Measurements from ENCODE around the gene FBF1. TPM values are rescaled to one million over a fixed set of nuclear protein-coding genes. Genes with fewer than 3 reads are reported as not detected.

Gene FBF1
- total RNA-seq, 1 experiment from 2014 or later, result 22.8 TPM

- Histone ChIP-seq H3K4me1 (ENCODE audit: control insufficient read depth in 1 of 2, insufficient read depth in 2 of 2, low read length in 2 of 2) (peaks cover 15 to 33% of the 10 kb centered on the region in 2 experiments), H2AFZ (ENCODE audit: low read depth, low read length, poor library complexity, severe bottlenecking) (no peak overlapping the region), H3K4me3 (replicated peaks in 1 of 2; ENCODE audit: low read depth in 1 of 2, low read length in 2 of 2) (no peak overlapping the region), H3K9me2 (ENCODE audit: insufficient read depth) (no peaks in the 10 kb centered on the region), H3K27ac (ENCODE audit: low read depth, low read length) (no peak overlapping the region), H4K20me1 (ENCODE audit: insufficient read depth) (no peaks in the 10 kb centered on the region), H3K9me3 (ENCODE audit: control insufficient read depth in 1 of 2, insufficient read depth in 1 of 2, low read depth in 1 of 2, low read length in 2 of 2) (no peaks in the 10 kb centered on the region), H3K4me2 (ENCODE audit: low read length) (no peak overlapping the region), H3K27me3 (ENCODE audit: insufficient read depth, low read length) (no peaks in the 10 kb centered on the region), H3K36me3 (ENCODE audit: control insufficient read depth in 1 of 2, insufficient read depth in 2 of 2, low read length in 2 of 2) (no peaks in the 10 kb centered on the region), H3K9ac (ENCODE audit: low read length) (no peak overlapping the region), H3K79me2 (ENCODE audit: insufficient read depth, low read length) (peaks cover 22% of the 10 kb centered on the region; the same call in 1 of the 2 replicates)
- DNase-seq (ENCODE audit: low read depth, low spot score) (no peak), ATAC-seq (no peak)
- no TSS peak for BruUV-seq (replicated peaks)
- intact Hi-C loops (cut with micrococcal nuclease), result no loop called here
- RAD21 ChIA-PET (ENCODE audit: low non-redundant PET in 1 of 2, low total read pairs in 2 of 2, uncharacterized antibody in 2 of 2, unreplicated experiment in 2 of 2), result interaction anchor here in 1 of 2 experiments (0.6 kb wide), 1 partner anchor 11 kb away, joined by 3 read pairs; no protein-coding TSS in a partner anchor
- TF ChIP-seq EZH2phosphoT487 (IDR thresholded peaks at IDR 0.05; ENCODE audit: borderline replicate concordance) (no peak), SRF (IDR thresholded peaks at IDR 0.05; ENCODE audit: low read depth) (no peak), CBX3 (IDR thresholded peaks at IDR 0.05; ENCODE audit: low read depth) (no peak)
- CTCF ChIA-PET, result no interaction called here
- POLR2A ChIA-PET, result interaction anchor here (3.4 kb wide), 1 partner anchor 12 kb away, joined by 15 read pairs; the partner anchor contains the start of gene TRIM47
These were observed 49.7 kb downstream of the FBF1 start for GRCh38 chr17:75891022-75891604.

DNA sequence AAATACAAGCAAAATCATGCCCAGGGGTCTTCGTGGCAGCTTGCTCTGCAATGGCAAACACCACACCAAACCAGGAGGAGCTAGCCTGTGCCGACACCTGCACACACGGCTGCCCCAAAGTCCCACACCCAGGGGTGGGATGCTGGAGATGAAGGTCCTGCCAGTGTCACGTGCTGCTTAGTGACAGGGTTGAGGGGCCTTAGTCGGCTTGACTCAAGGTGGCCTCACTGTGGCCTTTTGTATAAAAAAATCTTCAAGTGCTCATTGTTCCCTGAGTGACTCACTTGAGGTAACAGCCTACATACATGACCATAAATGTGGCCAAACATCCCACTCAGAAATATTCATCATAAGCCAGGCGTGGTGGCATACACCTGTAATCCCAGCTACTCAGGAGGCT lies 51.4 kb downstream of the FBF1 start:
- Histone ChIP-seq H3K9ac (ENCODE audit: low read length) (no peak overlapping the region), H3K9me2 (ENCODE audit: insufficient read depth) (no peaks in the 10 kb centered on the region), H3K27me3 (ENCODE audit: insufficient read depth, low read length) (no peaks in the 10 kb centered on the region), H2AFZ (ENCODE audit: low read depth, low read length, poor library complexity, severe bottlenecking) (no peak overlapping the region), H3K9me3 (ENCODE audit: control insufficient read depth in 1 of 2, insufficient read depth in 1 of 2, low read depth in 1 of 2, low read length in 2 of 2) (no peaks in the 10 kb centered on the region), H3K4me3 (replicated peaks in 1 of 2; ENCODE audit: low read depth in 1 of 2, low read length in 2 of 2) (no peak overlapping the region), H3K36me3 (ENCODE audit: control insufficient read depth in 1 of 2, insufficient read depth in 2 of 2, low read length in 2 of 2) (no peaks in the 10 kb centered on the region), H3K27ac (ENCODE audit: low read depth, low read length) (no peak overlapping the region), H3K4me1 (ENCODE audit: control insufficient read depth in 1 of 2, insufficient read depth in 2 of 2, low read length in 2 of 2) (peaks cover 7 to 20% of the 10 kb centered on the region in 2 experiments), H4K20me1 (ENCODE audit: insufficient read depth) (no peaks in the 10 kb centered on the region), H3K79me2 (ENCODE audit: insufficient read depth, low read length) (peaks cover 6% of the 10 kb centered on the region; the same call in 1 of the 2 replicates), H3K4me2 (ENCODE audit: low read length) (no peak overlapping the region; the same call in 1 of the 2 replicates)
- POLR2A ChIA-PET, result interaction anchor here (0.6 to 3.4 kb wide), 7 partner anchors 10 to 733 kb away, joined by 3 to 15 read pairs (median 4); partner anchors contain the start of genes ACOX1, TEN1 and TRIM47
- ATAC-seq (peak; percentile 63), DNase-seq (ENCODE audit: low read depth, low spot score) (no peak)
- CTCF ChIA-PET, result interaction anchor here (0.7 kb wide), 2 partner anchors 30 to 34 kb away, joined by 3 to 4 read pairs; partner anchors contain the start of gene WBP2
- intact Hi-C loops (cut with micrococcal nuclease), result no loop called here
- no peak for TF ChIP-seq MAX (IDR thresholded peaks at IDR 0.05)
- no peak for TF ChIP-seq EZH2phosphoT487 (IDR thresholded peaks at IDR 0.05; ENCODE audit: borderline replicate concordance)
- TF ChIP-seq ATF3 (IDR thresholded peaks at IDR 0.05), result no peak
- TF ChIP-seq SP1 (IDR thresholded peaks at IDR 0.05; ENCODE audit: low read depth), result no peak
- TF ChIP-seq JUND (IDR thresholded peaks at IDR 0.05), result no peak
- TF ChIP-seq EZH2 (IDR thresholded peaks at IDR 0.05), result no peak
- RAD21 ChIA-PET (ENCODE audit: low non-redundant PET in 1 of 2, low total read pairs in 2 of 2, uncharacterized antibody in 2 of 2, unreplicated experiment in 2 of 2), result interaction anchor here in 1 of 2 experiments (0.5 kb wide), 1 partner anchor 11 kb away, joined by 3 read pairs; the partner anchor contains the start of gene TRIM47
- BruUV-seq (replicated peaks), result TSS peak; percentile 58

Data from HCT116 (cell line).